SK-N-SH treated with all-trans-retinoic acid at 6 μM for 48 hours (cell line): ENCODE measurements around the gene LGR5.

Source experiments
- CSDC2 ChIP-seq: fragments of 250-450 bp; sonication (Bioruptor Pico); IDR thresholded peaks from 2 replicates; pipeline ENCODE4 v1.5.0; 2020; ENCODE audit warnings: mild to moderate bottlenecking, moderate library complexity
- CSRNP3 ChIP-seq: fragments of 250-450 bp; sonication (Bioruptor Pico); IDR thresholded peaks from 2 replicates; pipeline ENCODE4 v1.5.1; 2021; ENCODE audit warnings: mild to moderate bottlenecking, moderate library complexity
- OSR1 ChIP-seq: fragments of 250-450 bp; sonication (Bioruptor Pico); IDR thresholded peaks from 2 replicates; pipeline ENCODE4 v1.8.0; 2022; ENCODE audit warnings: moderate library complexity, mild to moderate bottlenecking, inconsistent platforms
- TOX ChIP-seq: fragments of 250-450 bp; sonication (Bioruptor Pico); IDR thresholded peaks from 2 replicates; pipeline ENCODE4 v1.8.0; 2021; ENCODE audit warnings: mild to moderate bottlenecking, moderate library complexity, borderline replicate concordance
- ZFP30 ChIP-seq: fragments of 450-650 bp; formaldehyde crosslinking; IDR thresholded peaks from 2 replicates; pipeline ENCODE4 v1.5.0; 2022; ENCODE audit warnings: mild to moderate bottlenecking, moderate library complexity

GRCh38 chr12:71436696-71437095, 2.9 kb upstream of the LGR5 start:
- TF ChIP-seq TOX: no peak
- no peak for TF ChIP-seq ZFP30
- no peak for TF ChIP-seq OSR1 (CRISPR knock-in tag)
- TF ChIP-seq CSRNP3 (CRISPR knock-in tag): no peak
- no peak for TF ChIP-seq CSDC2 (CRISPR knock-in tag)
